IMR-90 (cell line): ENCODE data around the gene SLX4IP. TPM values are rescaled to one million over a fixed set of nuclear protein-coding genes. Genes with fewer than 3 reads are reported as not detected.
A peak's percentile ranks its signal among the peaks of the same experiment; 100 is the strongest.

Source experiments
- ATAC-seq: fragments of 200-7000 bp; cut with Tn5 transposase; 2 replicates; pipeline ENCODE4 v1.9.1; 2020; ENCODE audit warnings: low read depth, mild to moderate bottlenecking, moderate library complexity
- BruUV-seq: library from RNA; stranded (reverse); fragments of 400-500 nt; replicated peaks from 2 replicates; lab custom pipeline; 2021; lab: Mats Ljungman, UMichigan
- CTCF ChIA-PET: fragments of 300-600 bp; formaldehyde crosslinking; extraction: SDS; loops from one replicate; lab custom pipeline; 2021; ENCODE audit warnings: antibody characterized with exemption; lab: Yijun Ruan, JAX
- POLR2A ChIA-PET: fragments of 300-600 bp; sonication (Branson Sonifier 250); formaldehyde crosslinking; loops from one replicate; lab custom pipeline; 2022; ENCODE audit warnings: antibody characterized with exemption; ENCODE audit not compliant: unreplicated experiment; lab: Charles Lee
- DNase-seq: peaks from one replicate; pipeline ENCODE4 v3.0.0; 2013
- H2AFZ ChIP-seq: replicated peaks from 2 replicates; pipeline ENCODE3; 2013; ENCODE audit warnings: low read length, mild to moderate bottlenecking; ENCODE audit not compliant: poor library complexity
- H2AK5ac ChIP-seq: 2 replicates; pipeline ENCODE4 v1.6.1; 2013; ENCODE audit warnings: low read depth, low read length, inconsistent platforms
- H2AK9ac ChIP-seq: replicated peaks from 2 replicates; pipeline ENCODE3; 2013; ENCODE audit warnings: mild to moderate bottlenecking, low read depth, low read length, moderate library complexity; ENCODE audit not compliant: poor library complexity
- H2BK120ac ChIP-seq: 2 replicates; pipeline ENCODE4 v1.6.1; 2013; ENCODE audit warnings: low read depth, low read length, inconsistent platforms
- H2BK15ac ChIP-seq: 3 replicates; pipeline ENCODE4 v1.6.1; 2013; ENCODE audit warnings: low read depth, low read length, inconsistent platforms
- H2BK20ac ChIP-seq: 2 replicates; pipeline ENCODE4 v1.6.1; 2013; ENCODE audit warnings: low read depth, mild to moderate bottlenecking, inconsistent platforms, low read length, moderate library complexity
- H2BK5ac ChIP-seq: 2 replicates; pipeline ENCODE4 v1.6.1; 2013; ENCODE audit warnings: mild to moderate bottlenecking, low read depth, low read length, inconsistent platforms; ENCODE audit not compliant: poor library complexity, severe bottlenecking
- H3K14ac ChIP-seq: replicated peaks from 2 replicates; pipeline ENCODE4 v1.6.1; 2013; ENCODE audit warnings: low read depth, low read length, inconsistent platforms
- H3K18ac ChIP-seq: 2 replicates; pipeline ENCODE4 v1.6.1; 2013; ENCODE audit warnings: low read depth, low read length, control low read depth
- H3K23ac ChIP-seq: 2 replicates; pipeline ENCODE4 v1.6.1; 2013; ENCODE audit warnings: low read depth, low read length, inconsistent platforms
- H3K27ac ChIP-seq: 2 replicates; pipeline ENCODE4 v1.5.1; 2013; ENCODE audit warnings: mild to moderate bottlenecking, control low read depth, low read length; ENCODE audit not compliant: insufficient read depth
- H3K27me3 ChIP-seq: 2 replicates; pipeline ENCODE4 v1.6.1; 2013; ENCODE audit warnings: low read length; ENCODE audit not compliant: control insufficient read depth, insufficient read depth
- H3K36me3 ChIP-seq: 2 replicates; pipeline ENCODE4 v1.6.1; 2013; ENCODE audit warnings: low read length, mixed read lengths; ENCODE audit not compliant: control insufficient read depth, insufficient read depth
- H3K4ac ChIP-seq: 2 replicates; pipeline ENCODE4 v1.6.1; 2013; ENCODE audit warnings: low read depth, low read length, inconsistent platforms
- H3K4me1 ChIP-seq: 2 replicates; pipeline ENCODE4 v1.6.1; 2013; ENCODE audit warnings: low read length, mixed read lengths; ENCODE audit not compliant: control insufficient read depth, insufficient read depth
- H3K4me2 ChIP-seq: 2 replicates; pipeline ENCODE4 v1.6.1; 2013; ENCODE audit warnings: low read depth, mild to moderate bottlenecking, control low read depth, low read length, moderate library complexity
- H3K4me3 ChIP-seq: 2 replicates; pipeline ENCODE4 v1.5.1; 2013; ENCODE audit warnings: low read depth, mild to moderate bottlenecking, control low read depth, low read length, moderate library complexity; ENCODE audit not compliant: insufficient read depth
- H3K56ac ChIP-seq: 2 replicates; pipeline ENCODE4 v1.6.1; 2013; ENCODE audit warnings: low read length, inconsistent platforms; ENCODE audit not compliant: insufficient read depth; ENCODE audit errors: extremely low read depth
- H3K79me1 ChIP-seq, 2 experiments: 2 replicates each; pipeline ENCODE4 v1.6.1; 2013; ENCODE audit warnings: low read length in 2 of 2, inconsistent platforms in 1 of 2, low read depth in 1 of 2
- H3K9ac ChIP-seq: 2 replicates; pipeline ENCODE4 v1.6.1; 2013; ENCODE audit warnings: low read depth, low read length, control low read depth
- H3K9me1 ChIP-seq: 2 replicates; pipeline ENCODE4 v1.6.1; 2013; ENCODE audit warnings: low read length, inconsistent platforms; ENCODE audit not compliant: insufficient read depth
- H3K9me3 ChIP-seq: 2 replicates; pipeline ENCODE4 v1.6.1; 2013; ENCODE audit warnings: low read length; ENCODE audit not compliant: control insufficient read depth, insufficient read depth
- H4K20me1 ChIP-seq: 2 replicates; pipeline ENCODE4 v1.6.1; 2013; ENCODE audit warnings: low read length, inconsistent platforms; ENCODE audit not compliant: insufficient read depth
- H4K5ac ChIP-seq: 2 replicates; pipeline ENCODE4 v1.6.1; 2013; ENCODE audit warnings: mild to moderate bottlenecking, low read depth, low read length, control low read depth
- H4K8ac ChIP-seq, 2 experiments: 2 replicates each; pipeline ENCODE4 v1.6.1; 2013; ENCODE audit warnings: low read depth in 2 of 2, low read length in 2 of 2, control low read depth in 1 of 2, inconsistent platforms in 1 of 2
- H4K91ac ChIP-seq: 2 replicates; pipeline ENCODE4 v1.6.1; 2013; ENCODE audit warnings: low read depth, low read length, inconsistent platforms; ENCODE audit not compliant: insufficient read depth
- CHD1 ChIP-seq: IDR thresholded peaks from 2 replicates; pipeline ENCODE4 v1.6.1; 2012; ENCODE audit warnings: low read depth, low read length, improper control_type of control experiment
- MAZ ChIP-seq: IDR thresholded peaks from 2 replicates; pipeline ENCODE4 v1.6.1; 2012; ENCODE audit warnings: low read depth, mild to moderate bottlenecking, low read length, improper control_type of control experiment, moderate library complexity, borderline replicate concordance
- POLR2A ChIP-seq: IDR thresholded peaks from 2 replicates; pipeline ENCODE4 v1.6.1; 2012; ENCODE audit warnings: mild to moderate bottlenecking, low read depth, low read length
- RCOR1 ChIP-seq: IDR thresholded peaks from 2 replicates; pipeline ENCODE4 v1.6.1; 2012; ENCODE audit warnings: mild to moderate bottlenecking, low read length, improper control_type of control experiment; ENCODE audit not compliant: insufficient replicate concordance
- WGBS, 2 experiments: methylation state at CpG; one replicate each; pipeline versions ENCODE4 v1.1.5 to v1.1.7; 2013; ENCODE audit warnings: missing lambda C conversion rate in 2 of 2; ENCODE audit not compliant: insufficient read length in 1 of 2; ENCODE audit errors: extremely low coverage in 2 of 2; 5-methylcytosine and 5-hydroxymethylcytosine counted together
- dilution Hi-C: fragments of 300-500 bp; cut with HindIII; formaldehyde crosslinking; loops from one replicate; pipeline ENCODE4 v1.14.3; 2018; ENCODE audit warnings: low sequenced_read_pairs; ENCODE audit not compliant: unreplicated experiment
- in situ Hi-C: fragments of 300-500 bp; cut with MboI; formaldehyde crosslinking; loops from 3 replicates; pipeline ENCODE4 v1.14.3; 2019; ENCODE audit warnings: low sequenced_read_pairs, inconsistent platforms, mixed read lengths
- intact Hi-C: fragments of 100-400 bp; cut with micrococcal nuclease; formaldehyde crosslinking; loops from 2 replicates; pipeline ENCODE4 v1.10.0; 2022
- polyA plus RNA-seq, 3 experiments: library from polyadenylated mRNA; depleted of rRNA; stranded (reverse); fragments of >200 nt; gene quantifications; 2 replicates each; pipeline ENCODE4 v1.2.3, GENCODE V29; 2012; ENCODE audit warnings: low replicate concordance in 1 of 3
- total RNA-seq: library from RNA; depleted of rRNA; stranded (reverse); fragments of >200 nt; gene quantifications from 2 replicates; pipeline ENCODE4 v1.2.3, GENCODE V29; 2012
- TF ChIP-seq, protein P1 (sequence below): fragments of 150-350 bp; IDR thresholded peaks from 2 replicates; pipeline ENCODE4 v1.6.1; 2017; ENCODE audit warnings: mild to moderate bottlenecking, antibody characterized with exemption, low read length, low read depth

Gene SLX4IP
- total and polyA plus RNA-seq, 2 of the 4 experiments (the other 2 are of a cell fraction): 1.3 to 5.9 TPM

DNA sequence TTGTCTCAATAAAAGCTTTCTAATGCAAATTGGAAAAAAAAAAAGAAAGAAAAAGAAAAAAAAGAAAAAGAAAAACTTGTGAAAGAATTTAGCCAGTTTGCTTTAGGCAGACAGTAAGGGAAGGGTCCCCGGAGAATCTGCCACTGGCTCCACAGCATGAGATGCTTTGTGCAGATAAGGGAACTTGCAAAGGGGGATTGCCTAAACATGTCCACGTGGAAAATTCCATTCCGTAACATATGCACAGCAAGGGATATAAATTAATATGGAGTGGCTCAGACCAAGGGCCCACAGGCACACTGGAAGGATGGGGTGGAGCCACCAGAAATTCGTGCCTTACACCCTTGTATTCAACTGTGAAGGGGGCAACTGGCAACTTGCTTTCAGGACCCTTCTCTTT is 46.5 kb upstream of the SLX4IP start:
- Histone ChIP-seq H3K27me3 (no peaks in the 10 kb centered on the region), H2BK20ac (0 out of 2 replicates have a peak overlapping the region, but pooled peaks have one; percentile 14), H3K36me3 (no peaks in the 10 kb centered on the region), H3K4ac (no peak overlapping the region), H3K9me1 (no peaks in the 10 kb centered on the region), H2BK5ac (no peak overlapping the region), H2AK9ac (no peak overlapping the region), H3K14ac (no peak overlapping the region; the same call in 1 of the 2 replicates), H2BK120ac (no peak overlapping the region), H2AK5ac (no peak overlapping the region), H2BK15ac (no peak overlapping the region), H4K20me1 (no peaks in the 10 kb centered on the region), H3K4me1 (peaks cover 2% of the 10 kb centered on the region; the same call in 1 of the 2 replicates), H3K27ac (no peak overlapping the region), H3K9me3 (peaks cover 2% of the 10 kb centered on the region; the same call in 1 of the 2 replicates), H3K56ac (no peak overlapping the region), H3K18ac (peak overlapping the region; percentile 55), H4K8ac (no peak overlapping the region), H3K79me1 (no peaks in the 10 kb centered on the region), H4K91ac (no peak overlapping the region), H3K4me2 (no peak overlapping the region), H2AFZ (peak overlapping the region; percentile 37), H4K5ac (no peak overlapping the region), H3K9ac (no peak overlapping the region), H3K4me3 (no peak overlapping the region), H3K23ac (no peak overlapping the region)
- in situ Hi-C loops (no loop called here), intact Hi-C loops (loop anchor here (2.0 kb wide), 1 partner anchor 30 kb away; no protein-coding TSS in a partner anchor), dilution Hi-C loops (no loop called here)
- TF ChIP-seq MAZ (no peak), RCOR1 (no peak), CHD1 (no peak), POLR2A (no peak)
- TF ChIP-seq, protein P1, sequence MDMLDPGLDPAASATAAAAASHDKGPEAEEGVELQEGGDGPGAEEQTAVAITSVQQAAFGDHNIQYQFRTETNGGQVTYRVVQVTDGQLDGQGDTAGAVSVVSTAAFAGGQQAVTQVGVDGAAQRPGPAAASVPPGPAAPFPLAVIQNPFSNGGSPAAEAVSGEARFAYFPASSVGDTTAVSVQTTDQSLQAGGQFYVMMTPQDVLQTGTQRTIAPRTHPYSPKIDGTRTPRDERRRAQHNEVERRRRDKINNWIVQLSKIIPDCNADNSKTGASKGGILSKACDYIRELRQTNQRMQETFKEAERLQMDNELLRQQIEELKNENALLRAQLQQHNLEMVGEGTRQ: no peak
- ATAC-seq (no peak), DNase-seq (no peak)
- BruUV-seq: no TSS peak
- ChIA-PET CTCF (no interaction called here), POLR2A (no interaction called here)
- 83% methylated on average over 1 of the region's 4 CpGs; no CpG with 5 or more reads in 1 of the 2 experiments for WGBS, 2 experiments
